ENCODE results near the gene FOXD3.

DNA sequence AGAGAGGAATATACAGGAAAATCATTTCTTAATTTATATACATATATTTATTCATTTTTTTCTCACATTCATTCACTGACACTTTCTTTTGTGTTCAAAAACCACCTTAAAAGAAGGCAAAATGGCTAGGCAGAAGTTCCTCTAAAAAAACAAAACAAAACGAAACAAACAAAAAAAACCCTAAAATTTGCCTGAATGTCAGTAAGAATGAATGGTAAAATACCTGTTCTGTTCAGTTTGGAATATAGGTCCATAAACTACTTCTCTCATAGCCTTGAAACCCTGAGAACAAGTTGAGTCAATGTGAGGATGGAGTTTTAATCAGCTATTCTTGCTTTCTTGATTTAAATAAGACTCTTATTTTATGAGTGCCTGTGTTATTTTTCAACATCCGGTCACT is 30.4 kb downstream of the FOXD3 start:
- TF ChIP-seq, protein P1, sequence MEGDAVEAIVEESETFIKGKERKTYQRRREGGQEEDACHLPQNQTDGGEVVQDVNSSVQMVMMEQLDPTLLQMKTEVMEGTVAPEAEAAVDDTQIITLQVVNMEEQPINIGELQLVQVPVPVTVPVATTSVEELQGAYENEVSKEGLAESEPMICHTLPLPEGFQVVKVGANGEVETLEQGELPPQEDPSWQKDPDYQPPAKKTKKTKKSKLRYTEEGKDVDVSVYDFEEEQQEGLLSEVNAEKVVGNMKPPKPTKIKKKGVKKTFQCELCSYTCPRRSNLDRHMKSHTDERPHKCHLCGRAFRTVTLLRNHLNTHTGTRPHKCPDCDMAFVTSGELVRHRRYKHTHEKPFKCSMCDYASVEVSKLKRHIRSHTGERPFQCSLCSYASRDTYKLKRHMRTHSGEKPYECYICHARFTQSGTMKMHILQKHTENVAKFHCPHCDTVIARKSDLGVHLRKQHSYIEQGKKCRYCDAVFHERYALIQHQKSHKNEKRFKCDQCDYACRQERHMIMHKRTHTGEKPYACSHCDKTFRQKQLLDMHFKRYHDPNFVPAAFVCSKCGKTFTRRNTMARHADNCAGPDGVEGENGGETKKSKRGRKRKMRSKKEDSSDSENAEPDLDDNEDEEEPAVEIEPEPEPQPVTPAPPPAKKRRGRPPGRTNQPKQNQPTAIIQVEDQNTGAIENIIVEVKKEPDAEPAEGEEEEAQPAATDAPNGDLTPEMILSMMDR (IDR thresholded peaks at IDR 0.05): no peak
- TF ChIP-seq POLR2AphosphoS5 (IDR thresholded peaks at IDR 0.05; ENCODE audit: low read depth, low read length): no peak
- TF ChIP-seq, protein P2, sequence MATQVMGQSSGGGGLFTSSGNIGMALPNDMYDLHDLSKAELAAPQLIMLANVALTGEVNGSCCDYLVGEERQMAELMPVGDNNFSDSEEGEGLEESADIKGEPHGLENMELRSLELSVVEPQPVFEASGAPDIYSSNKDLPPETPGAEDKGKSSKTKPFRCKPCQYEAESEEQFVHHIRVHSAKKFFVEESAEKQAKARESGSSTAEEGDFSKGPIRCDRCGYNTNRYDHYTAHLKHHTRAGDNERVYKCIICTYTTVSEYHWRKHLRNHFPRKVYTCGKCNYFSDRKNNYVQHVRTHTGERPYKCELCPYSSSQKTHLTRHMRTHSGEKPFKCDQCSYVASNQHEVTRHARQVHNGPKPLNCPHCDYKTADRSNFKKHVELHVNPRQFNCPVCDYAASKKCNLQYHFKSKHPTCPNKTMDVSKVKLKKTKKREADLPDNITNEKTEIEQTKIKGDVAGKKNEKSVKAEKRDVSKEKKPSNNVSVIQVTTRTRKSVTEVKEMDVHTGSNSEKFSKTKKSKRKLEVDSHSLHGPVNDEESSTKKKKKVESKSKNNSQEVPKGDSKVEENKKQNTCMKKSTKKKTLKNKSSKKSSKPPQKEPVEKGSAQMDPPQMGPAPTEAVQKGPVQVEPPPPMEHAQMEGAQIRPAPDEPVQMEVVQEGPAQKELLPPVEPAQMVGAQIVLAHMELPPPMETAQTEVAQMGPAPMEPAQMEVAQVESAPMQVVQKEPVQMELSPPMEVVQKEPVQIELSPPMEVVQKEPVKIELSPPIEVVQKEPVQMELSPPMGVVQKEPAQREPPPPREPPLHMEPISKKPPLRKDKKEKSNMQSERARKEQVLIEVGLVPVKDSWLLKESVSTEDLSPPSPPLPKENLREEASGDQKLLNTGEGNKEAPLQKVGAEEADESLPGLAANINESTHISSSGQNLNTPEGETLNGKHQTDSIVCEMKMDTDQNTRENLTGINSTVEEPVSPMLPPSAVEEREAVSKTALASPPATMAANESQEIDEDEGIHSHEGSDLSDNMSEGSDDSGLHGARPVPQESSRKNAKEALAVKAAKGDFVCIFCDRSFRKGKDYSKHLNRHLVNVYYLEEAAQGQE (IDR thresholded peaks at IDR 0.05; ENCODE audit: insufficient read depth in 1 of 2, low read depth in 2 of 2, low read length in 1 of 2): no peak
- no peak for TF ChIP-seq SIN3A (IDR thresholded peaks at IDR 0.05; ENCODE audit: borderline replicate concordance, insufficient read depth, low read depth, low read length)
